Panc1 (cell line): ENCODE measurements around the gene PCDHGA5. TPM values are rescaled to one million over a fixed set of nuclear protein-coding genes. Genes with fewer than 3 reads are reported as not detected.
"Not testable (repeated sequence)": the region's sequence is repeated elsewhere in the genome, so short reads cannot be mapped to it uniquely, and the experiment has no call there.

Experiments used
- ATAC-seq: fragments of 200-7000 bp; cut with Tn5 transposase; 2 replicates; pipeline ENCODE4 v1.9.1; 2020; ENCODE audit warnings: mild to moderate bottlenecking, moderate library complexity
- BruUV-seq: library from RNA; stranded (reverse); fragments of 400-500 nt; replicated peaks from 2 replicates; lab custom pipeline; 2021; lab: Mats Ljungman, UMichigan
- CTCF ChIA-PET: fragments of 300-600 bp; sonication (Branson Sonifier 250); formaldehyde crosslinking; loops from one replicate; lab custom pipeline; 2022; ENCODE audit warnings: antibody characterized with exemption; lab: Charles Lee
- POLR2A ChIA-PET: fragments of 300-600 bp; sonication (Branson Sonifier 250); formaldehyde crosslinking; loops from one replicate; lab custom pipeline; 2022; ENCODE audit warnings: antibody characterized with exemption; lab: Charles Lee
- DNase-seq: peaks from one replicate; pipeline ENCODE4 v3.0.0-alpha.2; 2010; ENCODE audit warnings: low read depth, low spot score
- H3K27ac ChIP-seq: 2 replicates; pipeline ENCODE4 v1.5.1; 2011; ENCODE audit warnings: mild to moderate bottlenecking, low read length, inconsistent platforms
- H3K27me3 ChIP-seq: fragments of 200-500 bp; sonication (Bioruptor generic); 2 replicates; pipeline ENCODE4 v1.6.0; 2014; ENCODE audit warnings: low read length, inconsistent platforms; ENCODE audit not compliant: control insufficient read depth, insufficient read depth
- H3K36me3 ChIP-seq: fragments of 200-500 bp; sonication (Bioruptor generic); 2 replicates; pipeline ENCODE4 v1.5.1; 2014; ENCODE audit warnings: inconsistent platforms, mild to moderate bottlenecking, low read length, moderate library complexity; ENCODE audit not compliant: control insufficient read depth, insufficient read depth
- H3K4me1 ChIP-seq: 2 replicates; pipeline ENCODE4 v1.5.1; 2011; ENCODE audit warnings: inconsistent platforms, mild to moderate bottlenecking, low read length, moderate library complexity; ENCODE audit not compliant: control insufficient read depth, insufficient read depth
- H3K4me3 ChIP-seq, 2 experiments: 2 replicates each; pipeline ENCODE4 v1.5.1; 2011 to 2012; ENCODE audit warnings: low read depth in 2 of 2, low read length in 2 of 2, mild to moderate bottlenecking in 2 of 2, inconsistent platforms in 1 of 2, moderate library complexity in 1 of 2
- H3K9me3 ChIP-seq: fragments of 200-500 bp; sonication (Bioruptor generic); 2 replicates; pipeline ENCODE4 v1.5.1; 2014; ENCODE audit warnings: low read depth, mild to moderate bottlenecking, inconsistent platforms, low read length, moderate library complexity; ENCODE audit not compliant: control insufficient read depth, insufficient read depth
- CTCF ChIP-seq: fragments of 450-650 bp; IDR thresholded peaks from 2 replicates; pipeline ENCODE4 v1.5.1; 2017; ENCODE audit warnings: mild to moderate bottlenecking
- POLR2AphosphoS5 ChIP-seq: IDR thresholded peaks from 2 replicates; pipeline ENCODE4 v1.6.1; 2012; ENCODE audit warnings: mild to moderate bottlenecking, low read depth, low read length, moderate library complexity
- SIN3A ChIP-seq: IDR thresholded peaks from 2 replicates; pipeline ENCODE4 v1.6.1; 2012; ENCODE audit warnings: low read depth, mild to moderate bottlenecking, low read length, moderate library complexity, borderline replicate concordance; ENCODE audit not compliant: insufficient read depth
- TCF7L2 ChIP-seq: IDR thresholded peaks from 2 replicates; pipeline ENCODE4 v1.6.1; 2011; ENCODE audit warnings: mild to moderate bottlenecking, low read depth, low read length, inconsistent platforms
- in situ Hi-C: cut with HindIII; loops from 2 replicates; pipeline ENCODE4 v1.10.0; 2016; ENCODE audit warnings: low sequenced_read_pairs, low pct_unique_long_range_greater_than_20kb
- intact Hi-C: fragments of 100-400 bp; cut with micrococcal nuclease; formaldehyde crosslinking; loops from one replicate; pipeline ENCODE4 v1.10.0; 2022; ENCODE audit not compliant: unreplicated experiment
- total RNA-seq: library from RNA; stranded (reverse); gene quantifications from one replicate; pipeline ENCODE4 v1.2.1, GENCODE V29; 2021; ENCODE audit not compliant: unreplicated experiment
- TF ChIP-seq, protein P1 (sequence below), 2 experiments: IDR thresholded peaks; 2 replicates each; pipeline ENCODE4 v1.6.1; 2011 to 2012; ENCODE audit warnings: low read depth in 2 of 2, control low read depth in 1 of 2, low read length in 1 of 2, mild to moderate bottlenecking in 1 of 2, moderate library complexity in 1 of 2; ENCODE audit not compliant: insufficient read depth in 1 of 2

PCDHGA5 gene
- total RNA-seq, 1 experiment from 2014 or later: 0.67 TPM

DNA sequence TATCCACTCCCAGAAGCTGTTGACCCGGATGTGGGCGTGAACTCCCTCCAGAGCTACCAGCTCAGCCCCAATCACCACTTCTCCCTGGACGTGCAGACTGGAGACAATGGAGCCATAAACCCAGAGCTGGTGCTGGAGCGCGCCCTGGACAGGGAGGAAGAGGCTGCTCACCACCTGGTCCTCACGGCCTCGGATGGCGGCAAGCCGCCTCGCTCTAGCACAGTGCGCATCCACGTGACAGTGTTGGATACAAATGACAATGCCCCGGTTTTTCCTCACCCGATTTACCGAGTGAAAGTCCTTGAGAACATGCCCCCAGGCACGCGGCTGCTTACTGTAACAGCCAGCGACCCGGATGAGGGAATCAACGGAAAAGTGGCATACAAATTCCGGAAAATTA is 29.3 kb downstream of the PCDHGA5 start:
- no peak overlapping the region for H3K4me3 ChIP-seq
- H3K27me3 ChIP-seq: no peaks in the 10 kb centered on the region; the same call in 1 of the 2 replicates
- no TSS peak for BruUV-seq
- H3K36me3 ChIP-seq: no peaks in the 10 kb centered on the region
- no peaks in the 10 kb centered on the region; the same call in 1 of the 2 replicates for H3K9me3 ChIP-seq
- intact Hi-C loops (no loop called here), in situ Hi-C loops (no loop called here)
- no peak overlapping the region for H3K27ac ChIP-seq
- POLR2A ChIA-PET: no interaction called here
- DNase-seq (no peak), ATAC-seq (no peak)
- H3K4me1 ChIP-seq: no peaks in the 10 kb centered on the region
- CTCF ChIA-PET: no interaction called here
- TF ChIP-seq, protein P1, sequence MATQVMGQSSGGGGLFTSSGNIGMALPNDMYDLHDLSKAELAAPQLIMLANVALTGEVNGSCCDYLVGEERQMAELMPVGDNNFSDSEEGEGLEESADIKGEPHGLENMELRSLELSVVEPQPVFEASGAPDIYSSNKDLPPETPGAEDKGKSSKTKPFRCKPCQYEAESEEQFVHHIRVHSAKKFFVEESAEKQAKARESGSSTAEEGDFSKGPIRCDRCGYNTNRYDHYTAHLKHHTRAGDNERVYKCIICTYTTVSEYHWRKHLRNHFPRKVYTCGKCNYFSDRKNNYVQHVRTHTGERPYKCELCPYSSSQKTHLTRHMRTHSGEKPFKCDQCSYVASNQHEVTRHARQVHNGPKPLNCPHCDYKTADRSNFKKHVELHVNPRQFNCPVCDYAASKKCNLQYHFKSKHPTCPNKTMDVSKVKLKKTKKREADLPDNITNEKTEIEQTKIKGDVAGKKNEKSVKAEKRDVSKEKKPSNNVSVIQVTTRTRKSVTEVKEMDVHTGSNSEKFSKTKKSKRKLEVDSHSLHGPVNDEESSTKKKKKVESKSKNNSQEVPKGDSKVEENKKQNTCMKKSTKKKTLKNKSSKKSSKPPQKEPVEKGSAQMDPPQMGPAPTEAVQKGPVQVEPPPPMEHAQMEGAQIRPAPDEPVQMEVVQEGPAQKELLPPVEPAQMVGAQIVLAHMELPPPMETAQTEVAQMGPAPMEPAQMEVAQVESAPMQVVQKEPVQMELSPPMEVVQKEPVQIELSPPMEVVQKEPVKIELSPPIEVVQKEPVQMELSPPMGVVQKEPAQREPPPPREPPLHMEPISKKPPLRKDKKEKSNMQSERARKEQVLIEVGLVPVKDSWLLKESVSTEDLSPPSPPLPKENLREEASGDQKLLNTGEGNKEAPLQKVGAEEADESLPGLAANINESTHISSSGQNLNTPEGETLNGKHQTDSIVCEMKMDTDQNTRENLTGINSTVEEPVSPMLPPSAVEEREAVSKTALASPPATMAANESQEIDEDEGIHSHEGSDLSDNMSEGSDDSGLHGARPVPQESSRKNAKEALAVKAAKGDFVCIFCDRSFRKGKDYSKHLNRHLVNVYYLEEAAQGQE (IDR thresholded peaks at IDR 0.05; ENCODE audit: insufficient read depth in 1 of 2, low read depth in 2 of 2, low read length in 1 of 2): no peak
- no peak for TF ChIP-seq TCF7L2
- no peak for TF ChIP-seq POLR2AphosphoS5
- TF ChIP-seq SIN3A: no peak
- TF ChIP-seq CTCF: no peak

- CTCF ChIA-PET, H3K4me3 ChIP-seq, H3K36me3 ChIP-seq, H3K9me3 ChIP-seq, H3K27ac ChIP-seq, in situ Hi-C loops, H3K4me1 ChIP-seq, DNase-seq, H3K27me3 ChIP-seq, POLR2A ChIA-PET, ATAC-seq, intact Hi-C loops, BruUV-seq: not testable (repeated sequence)
Observed at GRCh38 chr5:141394401-141395187, 30.6 kb downstream of the PCDHGA5 start.
